Activated T-helper 17 cell treated with anti-CD3 and anti-CD28 coated beads, Interleukin-2, amount 50 U/mL, for 72 hours (primary cell): Measurements from ENCODE around the gene ZNF225. TPM values are rescaled to one million over a fixed set of nuclear protein-coding genes. Genes with fewer than 3 reads are reported as not detected.

ENCODE experiments used
- ATAC-seq: fragments of 150-1000 bp; cut with Tn5 transposase; replicated peaks from 2 replicates; pipeline ENCODE4 v1.10.0; 2021; ENCODE audit warnings: mild to moderate bottlenecking, moderate library complexity
- H3K27ac Mint-ChIP-seq: one replicate; pipeline ENCODE4 v1.8.0; 2022; ENCODE audit warnings: mixed read lengths
- H3K27me3 Mint-ChIP-seq: one replicate; pipeline ENCODE4 v1.8.0; 2022; ENCODE audit warnings: mixed read lengths
- H3K36me3 Mint-ChIP-seq: one replicate; pipeline ENCODE4 v1.8.0; 2022; ENCODE audit warnings: low read depth, mild to moderate bottlenecking, mixed read lengths
- H3K4me1 Mint-ChIP-seq: one replicate; pipeline ENCODE4 v1.8.0; 2022; ENCODE audit warnings: mixed read lengths
- H3K4me3 Mint-ChIP-seq: one replicate; pipeline ENCODE4 v1.8.0; 2022; ENCODE audit warnings: mild to moderate bottlenecking, mixed read lengths
- H3K9me3 Mint-ChIP-seq: one replicate; pipeline ENCODE4 v1.8.0; 2022; ENCODE audit warnings: mixed read lengths
- total RNA-seq, 2 donors: library from RNA; stranded (reverse); gene quantifications; one replicate each; pipeline ENCODE4 v1.2.3, GENCODE V29; 2022

Gene ZNF225
- total RNA-seq = 1 to 10 TPM; 1.5 to 3.5 TPM

DNA sequence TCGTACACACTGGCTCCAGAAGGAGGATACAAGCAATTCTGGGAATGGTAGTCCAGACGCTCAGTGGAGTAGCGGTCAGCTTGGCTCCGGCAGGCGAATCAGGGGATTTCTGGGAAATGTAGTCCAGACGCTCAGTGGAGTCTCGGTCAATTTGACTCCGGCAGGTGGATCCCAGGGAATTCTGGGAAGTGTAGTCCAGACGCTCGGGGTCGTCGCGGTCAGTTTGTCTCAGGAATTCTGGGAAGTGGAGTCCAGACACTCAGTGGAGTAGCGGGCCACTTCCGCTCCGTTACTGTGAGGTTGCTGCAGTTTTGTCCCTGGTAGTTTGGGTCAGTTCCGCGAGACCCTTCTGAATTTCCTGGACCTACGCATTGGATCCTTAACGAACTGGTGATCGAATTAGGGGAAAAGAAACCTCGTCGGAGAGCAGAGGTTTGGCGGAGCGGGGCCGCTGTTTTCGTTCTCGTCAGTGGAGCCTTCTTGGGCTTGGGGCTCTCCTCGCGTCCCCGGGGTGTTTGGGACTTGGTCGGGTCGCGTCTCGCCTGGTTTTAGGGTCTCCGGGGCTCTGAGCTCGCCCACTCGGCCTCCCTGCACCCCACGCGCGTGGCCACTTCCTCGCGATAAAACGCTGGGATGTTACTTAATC is at the start of gene ZNF225:
Gene ZNF225 (plus strand): TSS at position 262 of the 646 bp plus-strand sequence. CDS start 2,429 bp downstream, outside the sequence.
- no peaks in the 10 kb centered on the region for H3K27me3 Mint-ChIP-seq
- peak; percentile 92 for ATAC-seq
- peaks cover 9% of the 10 kb centered on the region for H3K9me3 Mint-ChIP-seq
- peak within 1 kb of the TSS; percentile 88 for H3K27ac Mint-ChIP-seq
- peaks cover 8% of the 10 kb centered on the region for H3K36me3 Mint-ChIP-seq
- H3K4me1 Mint-ChIP-seq = peaks cover 5% of the 10 kb centered on the region
- H3K4me3 Mint-ChIP-seq = peak within 1 kb of the TSS; percentile 96

DNA sequence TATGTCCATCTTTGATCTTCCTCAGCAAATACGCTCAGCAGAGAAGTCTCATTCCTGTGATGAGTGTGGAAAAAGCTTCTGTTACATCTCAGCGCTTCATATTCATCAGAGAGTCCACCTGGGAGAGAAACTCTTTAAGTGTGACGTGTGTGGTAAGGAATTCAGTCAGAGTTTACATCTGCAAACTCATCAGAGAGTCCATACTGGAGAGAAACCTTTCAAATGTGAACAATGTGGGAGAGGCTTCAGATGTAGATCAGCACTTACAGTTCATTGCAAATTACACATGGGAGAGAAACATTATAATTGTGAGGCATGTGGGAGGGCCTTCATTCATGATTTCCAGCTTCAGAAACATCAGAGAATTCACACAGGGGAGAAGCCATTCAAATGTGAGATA is 46.9 kb upstream of the ZNF225 start:
- H3K9me3 Mint-ChIP-seq = peaks cover 33% of the 10 kb centered on the region
- peaks cover 47% of the 10 kb centered on the region for H3K36me3 Mint-ChIP-seq

DNA sequence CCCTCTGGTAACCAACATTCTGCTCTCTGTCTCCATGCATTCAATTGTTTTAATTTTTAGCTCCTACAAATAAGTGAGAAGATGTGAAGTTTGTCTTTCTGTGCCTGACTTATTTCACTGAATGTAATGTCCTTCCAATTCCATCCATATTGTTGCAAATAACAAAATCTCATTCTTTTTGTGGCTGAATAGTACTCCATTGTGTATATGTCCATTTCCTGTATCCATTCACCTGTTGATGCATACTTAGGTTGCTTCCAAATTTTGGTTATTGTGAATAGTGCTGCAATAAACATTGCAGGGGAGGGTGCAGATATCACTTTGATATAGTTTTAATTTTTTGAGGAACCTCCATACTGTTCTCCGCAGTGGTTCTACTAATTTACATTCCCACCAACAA is 43.8 kb upstream of the ZNF225 start:
- Mint-ChIP-seq H3K27ac (no peak overlapping the region), H3K36me3 (peaks cover 17% of the 10 kb centered on the region), H3K9me3 (peaks cover 29% of the 10 kb centered on the region), H3K4me3 (no peak overlapping the region), H3K27me3 (no peaks in the 10 kb centered on the region), H3K4me1 (peaks cover 16% of the 10 kb centered on the region)
- no peak for ATAC-seq

More for the DNA sequence above, 46.9 kb upstream of the ZNF225 start:
- peaks cover 5% of the 10 kb centered on the region for H3K4me1 Mint-ChIP-seq
- no peak overlapping the region for H3K4me3 Mint-ChIP-seq
- ATAC-seq = no peak
- H3K27me3 Mint-ChIP-seq = no peaks in the 10 kb centered on the region
- H3K27ac Mint-ChIP-seq = no peak overlapping the region

DNA sequence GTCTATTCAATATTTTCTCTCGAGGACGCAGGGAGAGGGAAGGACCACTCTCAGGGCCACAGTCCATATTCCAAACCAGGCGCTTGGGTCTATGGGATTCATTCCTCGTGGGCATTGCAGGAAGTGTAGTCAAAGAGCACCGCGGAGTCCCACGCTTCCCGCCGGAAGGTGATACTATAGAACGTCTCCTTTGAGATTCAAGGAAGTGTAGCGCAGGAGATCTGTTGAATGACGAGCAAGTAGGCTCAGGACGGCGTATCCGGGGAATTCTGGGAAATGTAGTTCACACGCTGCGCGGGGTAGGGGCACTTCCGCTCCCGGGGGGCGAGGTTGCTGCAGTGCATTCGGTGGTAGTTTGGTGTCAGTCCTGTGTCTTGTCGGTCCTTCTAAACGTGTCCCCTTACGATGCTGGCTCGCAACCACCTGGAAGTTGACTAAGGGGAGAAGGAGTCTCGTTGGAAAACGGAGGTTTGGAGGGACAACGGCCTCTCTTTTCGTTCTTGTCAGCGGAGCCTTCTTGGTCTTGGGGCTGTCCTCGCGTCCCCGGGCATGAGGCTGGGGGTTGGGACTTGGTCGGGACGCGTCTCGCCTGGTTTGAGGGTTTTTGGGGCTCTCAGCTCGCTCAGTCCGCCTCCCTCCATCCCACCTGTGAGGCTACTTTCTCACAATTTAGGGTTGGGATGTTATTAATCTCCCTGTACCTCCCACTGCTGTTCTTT is 41.2 kb upstream of the ZNF225 start, which contains the start of gene ZNF284:
Gene ZNF284 (plus strand): TSS at position 336 of the 719 bp plus-strand sequence. CDS start 4,231 bp downstream, outside the sequence.
- Mint-ChIP-seq H3K4me3 (peak within 1 kb of the TSS; percentile 96), H3K27ac (peak within 1 kb of the TSS; percentile 84), H3K9me3 (peaks cover 17% of the 10 kb centered on the region), H3K36me3 (peaks cover 8% of the 10 kb centered on the region), H3K4me1 (peaks cover 16% of the 10 kb centered on the region), H3K27me3 (no peaks in the 10 kb centered on the region)
- ATAC-seq = peak; percentile 100

DNA sequence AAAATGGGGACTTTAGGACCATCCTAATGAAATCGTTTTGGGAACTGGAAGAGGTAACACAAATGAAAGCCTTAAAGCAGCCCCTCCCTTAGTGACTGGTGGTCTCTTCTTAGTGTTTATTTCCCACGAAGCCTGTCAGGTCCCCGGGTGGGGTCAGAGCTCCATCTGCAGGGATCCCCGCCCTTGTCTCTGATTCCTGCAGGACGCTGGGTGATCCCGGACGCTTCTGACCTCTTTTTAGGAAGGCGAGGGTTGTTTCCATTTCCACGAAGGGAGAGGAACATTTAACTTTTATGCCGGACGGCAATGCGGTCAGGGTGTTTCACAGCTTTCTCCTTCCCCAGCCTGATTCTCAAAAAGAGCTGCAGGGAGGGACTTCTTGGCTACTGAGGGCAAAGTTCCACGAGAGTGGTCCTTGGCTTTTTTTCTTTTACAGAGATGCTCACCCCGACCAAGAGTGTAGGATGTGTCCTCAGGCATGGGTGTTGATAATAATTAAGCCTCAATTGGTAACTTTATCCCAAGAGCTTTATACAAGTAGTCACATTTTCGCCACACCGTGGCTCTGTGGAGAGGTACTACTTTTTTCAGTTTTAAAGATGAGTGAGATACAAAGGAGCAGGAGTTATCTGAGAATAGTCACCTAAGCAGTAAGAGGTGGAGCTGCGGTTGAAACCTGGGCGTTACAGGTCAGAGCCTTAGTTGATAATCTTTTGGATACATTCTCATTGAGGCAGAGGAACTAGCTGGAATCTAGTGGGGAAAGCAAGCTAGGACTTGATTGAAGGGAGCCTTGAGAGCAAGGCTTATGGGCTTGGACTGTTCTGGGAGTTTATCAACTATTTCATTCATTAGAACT is 40.4 kb upstream of the ZNF225 start:
- Mint-ChIP-seq H3K36me3 (peaks cover 15% of the 10 kb centered on the region), H3K9me3 (peaks cover 14% of the 10 kb centered on the region), H3K4me3 (peak overlapping the region; percentile 96), H3K27me3 (no peaks in the 10 kb centered on the region), H3K4me1 (peaks cover 16% of the 10 kb centered on the region), H3K27ac (peak overlapping the region; percentile 84)
- no peak for ATAC-seq

DNA sequence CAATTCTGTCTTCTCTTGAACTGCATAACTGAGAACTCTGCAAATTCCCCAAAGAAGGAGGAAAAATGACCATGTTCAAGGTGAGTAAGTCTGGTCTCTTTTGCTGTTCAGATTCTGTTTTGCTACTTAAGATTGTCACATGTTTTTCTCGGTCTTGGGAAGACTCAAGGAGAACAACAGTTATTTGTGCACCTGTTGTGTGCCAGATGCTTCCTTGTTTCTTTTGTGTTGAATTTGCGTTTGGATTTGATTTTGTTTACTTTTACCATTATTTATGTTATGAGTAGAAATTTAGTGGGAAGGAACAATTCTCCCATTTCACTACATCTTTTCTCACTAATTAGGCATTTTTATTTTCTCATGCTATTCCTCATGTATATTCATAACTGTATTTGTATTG is 36.9 kb upstream of the ZNF225 start:
- Mint-ChIP-seq H3K27ac (no peak overlapping the region), H3K9me3 (peaks cover 5% of the 10 kb centered on the region), H3K36me3 (peaks cover 32% of the 10 kb centered on the region)

DNA sequence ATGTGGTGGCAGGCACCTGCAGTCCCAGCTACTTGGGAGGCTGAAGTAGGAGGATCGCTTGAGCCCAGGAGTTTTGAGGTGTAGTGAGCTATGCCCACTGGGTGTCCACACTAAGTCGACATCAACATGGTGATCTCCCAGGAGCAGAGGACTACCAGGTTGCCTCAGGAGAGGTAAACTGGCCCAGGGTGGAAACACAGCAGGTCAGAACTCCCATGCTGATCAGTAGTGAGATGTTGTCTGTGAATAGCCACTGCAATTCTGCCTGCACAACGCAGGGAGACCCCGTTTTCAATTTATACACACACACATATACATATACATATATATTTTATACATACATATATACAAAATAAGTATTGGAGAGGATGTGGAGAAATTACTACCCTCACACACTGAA is 21.1 kb upstream of the ZNF225 start:
- Mint-ChIP-seq H3K4me1 (no peaks in the 10 kb centered on the region), H3K9me3 (no peaks in the 10 kb centered on the region), H3K4me3 (no peak overlapping the region), H3K27ac (no peak overlapping the region), H3K36me3 (peaks cover 20% of the 10 kb centered on the region), H3K27me3 (no peaks in the 10 kb centered on the region)
- ATAC-seq = no peak

More for the DNA sequence above, 36.9 kb upstream of the ZNF225 start:
- no peak for ATAC-seq
- peaks cover 11% of the 10 kb centered on the region for H3K4me1 Mint-ChIP-seq
- H3K27me3 Mint-ChIP-seq = no peaks in the 10 kb centered on the region
- no peak overlapping the region for H3K4me3 Mint-ChIP-seq

DNA sequence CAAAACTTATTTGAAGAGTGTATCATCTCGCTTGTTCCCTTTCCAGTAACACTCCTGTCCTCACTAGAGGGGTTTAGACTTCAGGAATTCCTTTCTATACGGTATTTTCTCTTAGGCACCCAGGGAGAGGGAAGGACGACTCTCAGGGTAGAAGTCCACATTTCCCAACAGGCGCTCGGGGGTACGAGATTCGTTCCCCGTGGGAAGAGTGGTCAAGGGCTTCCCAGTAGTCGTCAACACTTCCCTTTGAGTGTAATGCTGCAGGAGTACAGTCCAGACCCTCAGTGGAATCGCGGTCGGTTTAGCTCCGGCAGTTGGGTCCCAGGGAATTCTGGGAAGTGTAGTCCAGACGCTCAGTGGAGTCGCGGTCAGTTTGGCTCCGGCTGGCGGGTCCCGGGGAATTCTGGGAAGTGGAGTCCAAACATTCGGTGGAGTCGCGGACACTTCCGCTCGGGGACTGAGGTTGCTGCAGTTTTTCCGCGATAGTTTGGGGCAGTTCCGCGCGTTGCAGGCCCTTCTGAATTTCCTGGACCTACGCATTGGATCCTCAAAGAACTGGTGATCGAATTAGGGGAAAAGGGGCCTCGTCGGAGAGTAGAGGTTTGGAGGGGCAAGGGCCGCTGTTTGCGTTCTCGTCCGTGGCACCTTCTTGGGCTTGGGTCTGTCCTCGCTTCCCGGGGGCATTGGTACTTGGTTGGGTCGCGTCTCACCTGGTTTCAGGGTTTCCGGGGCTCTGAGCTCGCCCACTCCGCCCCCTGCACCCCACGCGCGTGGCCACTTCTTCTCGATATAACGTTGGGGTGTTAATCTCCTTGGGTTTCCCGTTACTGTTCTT is 19.1 kb upstream of the ZNF225 start, which contains the start of gene ZNF224:
Gene ZNF224 (plus strand): TSS at position 431 of the 835 bp plus-strand sequence. CDS start 3,513 bp downstream, outside the sequence.
- ATAC-seq = peak; percentile 85
- Mint-ChIP-seq H3K9me3 (peaks cover 4% of the 10 kb centered on the region), H3K27me3 (no peaks in the 10 kb centered on the region), H3K4me3 (peak within 1 kb of the TSS; percentile 98), H3K4me1 (no peaks in the 10 kb centered on the region), H3K27ac (peak within 1 kb of the TSS; percentile 84), H3K36me3 (peaks cover 39% of the 10 kb centered on the region)

DNA sequence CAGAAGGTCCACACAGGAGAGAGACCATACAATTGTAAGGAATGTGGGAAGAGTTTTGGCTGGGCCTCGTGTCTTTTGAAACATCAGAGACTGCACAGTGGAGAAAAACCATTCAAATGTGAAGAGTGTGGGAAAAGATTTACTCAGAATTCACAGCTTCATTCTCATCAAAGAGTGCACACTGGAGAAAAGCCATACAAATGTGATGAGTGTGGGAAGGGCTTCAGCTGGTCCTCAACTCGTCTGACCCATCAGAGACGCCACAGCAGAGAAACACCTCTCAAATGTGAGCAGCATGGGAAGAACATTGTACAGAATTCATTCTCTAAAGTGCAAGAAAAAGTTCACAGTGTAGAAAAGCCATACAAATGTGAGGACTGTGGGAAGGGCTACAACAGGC is 5.4 kb upstream of the ZNF225 start:
- H3K36me3 Mint-ChIP-seq = peaks cover 55% of the 10 kb centered on the region
- H3K9me3 Mint-ChIP-seq = peaks cover 37% of the 10 kb centered on the region
- no peaks in the 10 kb centered on the region for H3K27me3 Mint-ChIP-seq
- peaks cover 5% of the 10 kb centered on the region for H3K4me1 Mint-ChIP-seq
- no peak overlapping the region for H3K27ac Mint-ChIP-seq
- ATAC-seq = no peak
- H3K4me3 Mint-ChIP-seq = no peak overlapping the region

DNA sequence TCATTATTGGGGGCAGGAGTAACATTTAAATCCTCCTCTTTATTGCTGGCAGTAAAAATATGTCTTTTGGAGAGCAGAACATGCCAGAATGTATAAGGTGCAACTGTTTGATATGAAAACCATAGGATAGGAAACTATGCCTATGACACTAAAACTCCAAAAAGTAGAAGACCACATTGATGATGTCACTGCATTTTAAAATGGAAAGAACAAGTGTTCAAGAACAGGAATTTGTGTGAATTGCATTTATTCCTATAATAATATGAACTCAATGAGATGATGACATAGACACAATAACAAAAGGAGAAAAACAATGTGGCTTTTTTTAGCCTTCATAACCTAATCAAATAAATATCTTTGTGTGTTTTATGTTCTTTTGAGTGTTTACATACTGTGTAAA is 3.7 kb upstream of the ZNF225 start:
- Mint-ChIP-seq H3K36me3 (peaks cover 38% of the 10 kb centered on the region), H3K4me1 (peaks cover 5% of the 10 kb centered on the region), H3K4me3 (no peak overlapping the region), H3K27ac (no peak overlapping the region), H3K27me3 (no peaks in the 10 kb centered on the region), H3K9me3 (peaks cover 32% of the 10 kb centered on the region)
- no peak for ATAC-seq

DNA sequence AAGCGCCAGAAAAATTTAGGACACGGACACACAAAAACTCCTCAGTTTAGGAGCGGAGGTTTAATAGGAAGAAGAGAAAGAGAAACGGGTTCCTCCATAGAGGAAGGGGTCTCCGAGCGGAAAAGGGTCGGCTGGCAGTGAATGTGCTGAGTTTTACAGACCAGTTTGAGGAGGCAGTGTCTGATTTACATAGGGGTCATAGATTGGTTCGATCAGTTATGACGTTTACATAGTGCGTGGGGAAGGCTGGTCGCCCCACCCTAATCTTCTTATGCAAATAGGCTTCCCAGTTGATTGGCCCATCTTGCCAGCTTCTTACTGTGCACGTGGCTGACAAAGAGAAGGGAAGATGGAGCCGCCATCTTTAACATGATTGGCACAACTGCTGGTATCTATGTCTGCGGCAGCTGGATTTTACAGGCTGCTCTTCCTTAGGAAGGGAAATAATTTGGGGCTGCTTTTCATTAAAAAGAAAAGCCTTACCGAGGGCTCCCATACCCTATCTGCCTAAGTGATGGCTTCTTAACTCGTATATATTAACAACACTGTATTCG is 1.2 kb upstream of the ZNF225 start:
- H3K36me3 Mint-ChIP-seq = peaks cover 20% of the 10 kb centered on the region
- H3K4me3 Mint-ChIP-seq = peak overlapping the region; percentile 96
- no peaks in the 10 kb centered on the region for H3K27me3 Mint-ChIP-seq
- no peak overlapping the region for H3K27ac Mint-ChIP-seq
- no peak for ATAC-seq
- H3K4me1 Mint-ChIP-seq = peaks cover 5% of the 10 kb centered on the region
- peaks cover 22% of the 10 kb centered on the region for H3K9me3 Mint-ChIP-seq

DNA sequence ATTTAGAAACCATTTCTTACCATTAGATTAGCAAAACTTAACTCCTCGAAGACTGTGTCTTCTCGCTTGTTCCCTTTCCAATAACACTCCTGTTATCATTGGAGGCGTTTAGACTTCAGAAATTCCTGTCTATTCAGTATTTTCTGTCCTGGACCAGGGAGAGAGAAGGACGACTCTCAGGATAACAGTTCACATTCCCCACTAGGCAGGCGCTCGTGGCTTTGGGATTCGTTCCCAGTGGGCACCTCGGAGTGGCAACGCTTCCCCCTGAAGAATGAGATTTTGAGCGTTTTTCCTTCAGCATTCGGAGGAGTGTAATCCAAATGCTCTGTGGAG is 429 bp upstream of the ZNF225 start:
- H3K4me3 Mint-ChIP-seq = peak overlapping the region; percentile 96
- H3K9me3 Mint-ChIP-seq = peaks cover 14% of the 10 kb centered on the region
- H3K36me3 Mint-ChIP-seq = peaks cover 13% of the 10 kb centered on the region
- peak overlapping the region; percentile 88 for H3K27ac Mint-ChIP-seq
- H3K4me1 Mint-ChIP-seq = peaks cover 5% of the 10 kb centered on the region
- H3K27me3 Mint-ChIP-seq = no peaks in the 10 kb centered on the region
- ATAC-seq = no peak

DNA sequence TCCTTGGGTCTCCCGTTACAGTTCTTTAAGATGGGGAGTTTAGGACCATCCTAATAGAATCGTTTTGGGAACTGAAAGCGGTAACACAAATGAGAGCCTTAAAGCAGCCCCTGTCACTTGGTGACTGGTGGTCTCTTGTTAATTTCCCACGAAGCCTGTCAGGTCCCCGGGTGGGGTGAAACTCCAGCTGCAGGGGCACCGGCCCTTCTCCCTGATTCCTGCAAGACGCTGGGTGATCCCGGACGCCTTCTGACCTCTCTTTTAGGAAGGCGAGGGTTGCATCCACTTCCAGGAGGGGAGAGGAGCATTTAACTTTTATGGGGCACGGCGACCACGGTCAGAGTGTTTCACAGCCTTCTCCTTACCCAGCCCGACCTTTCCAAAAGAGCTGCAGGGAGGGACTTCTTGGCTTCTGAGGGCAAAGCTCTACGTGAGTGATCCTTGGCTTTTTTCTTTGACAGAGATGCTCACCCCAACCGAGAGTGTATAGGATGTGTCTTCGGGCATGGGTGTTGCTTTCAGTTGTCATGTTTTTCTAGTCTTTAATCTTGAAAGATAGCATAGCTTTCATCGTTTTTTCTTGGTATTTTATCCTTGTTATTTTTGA is 688 bp downstream of the ZNF225 start:
- peak overlapping the region; percentile 96 for H3K4me3 Mint-ChIP-seq
- H3K27ac Mint-ChIP-seq = peak overlapping the region; percentile 88
- no peaks in the 10 kb centered on the region for H3K27me3 Mint-ChIP-seq
- peak; percentile 27 for ATAC-seq
- peaks cover 9% of the 10 kb centered on the region for H3K9me3 Mint-ChIP-seq
- peaks cover 5% of the 10 kb centered on the region for H3K4me1 Mint-ChIP-seq
- peaks cover 7% of the 10 kb centered on the region for H3K36me3 Mint-ChIP-seq
